Measurements from ENCODE around the gene SH3PXD2B. TPM values are rescaled to one million over a fixed set of nuclear protein-coding genes. Genes with fewer than 3 reads are reported as not detected.
A peak's percentile ranks its signal among the peaks of the same experiment; 100 is the strongest.

Gene SH3PXD2B
- total and polyA plus RNA-seq, 2 of the 4 experiments (the other 2 are of a cell fraction), result 8.2 to 14.4 TPM

- CTCF ChIA-PET, result interaction anchor here (1.0 kb wide), 1 partner anchor 16 kb away, joined by 3 read pairs; no protein-coding TSS in a partner anchor
- BruUV-seq (replicated peaks), result no TSS peak
- no CpG with 5 or more reads among the region's 13 CpGs for WGBS, 2 experiments (ENCODE audit: extremely low coverage in 2 of 2, insufficient read length in 1 of 2)
- Histone ChIP-seq H3K56ac (ENCODE audit: extremely low read depth, insufficient read depth, low read length) (no peak overlapping the region), H3K23ac (ENCODE audit: low read depth, low read length) (0 out of 2 replicates have a peak overlapping the region, but pooled peaks have one; percentile 24), H4K91ac (ENCODE audit: insufficient read depth, low read depth, low read length) (peak overlapping the region; percentile 11; the same call in 1 of the 2 replicates), H2BK120ac (ENCODE audit: low read depth, low read length) (no peak overlapping the region; the same call in 1 of the 2 replicates), H3K14ac (replicated peaks; ENCODE audit: low read depth, low read length) (0 out of 2 replicates have a peak overlapping the region, but pooled peaks have one; percentile 65), H2BK15ac (ENCODE audit: low read depth, low read length) (no peak overlapping the region), H3K9me1 (ENCODE audit: insufficient read depth, low read length) (peaks cover 7% of the 10 kb centered on the region; the same call in 1 of the 2 replicates), H2BK5ac (ENCODE audit: low read depth, low read length, poor library complexity, severe bottlenecking) (no peak overlapping the region), H3K9me3 (ENCODE audit: control insufficient read depth, insufficient read depth, low read length) (no peaks in the 10 kb centered on the region), H3K4me2 (ENCODE audit: low read depth, low read length) (no peak overlapping the region; the same call in 1 of the 2 replicates), H4K5ac (ENCODE audit: low read depth, low read length) (peak overlapping the region; percentile 75; the same call in 1 of the 2 replicates), H4K8ac (ENCODE audit: low read depth in 2 of 2, low read length in 2 of 2) (peak overlapping the region; percentile 58 to 61; a peak in 1 of 4 replicates), H3K4ac (ENCODE audit: low read depth, low read length) (peak overlapping the region; percentile 37; the same call in 1 of the 2 replicates), H3K4me1 (ENCODE audit: control insufficient read depth, insufficient read depth, low read length) (peaks cover 16% of the 10 kb centered on the region), H2BK20ac (ENCODE audit: low read depth, low read length) (no peak overlapping the region), H2AK9ac (replicated peaks; ENCODE audit: low read depth, low read length, poor library complexity) (peak overlapping the region; percentile 74), H2AFZ (replicated peaks; ENCODE audit: low read length, poor library complexity) (peak overlapping the region; percentile 1), H3K9ac (ENCODE audit: low read depth, low read length) (peak overlapping the region; percentile 21; the same call in 1 of the 2 replicates), H3K18ac (ENCODE audit: low read depth, low read length) (peak overlapping the region; percentile 66; the same call in 1 of the 2 replicates), H3K27ac (ENCODE audit: insufficient read depth, low read length) (peak overlapping the region; percentile 69; the same call in 1 of the 2 replicates), H4K20me1 (ENCODE audit: insufficient read depth, low read length) (peaks cover 8% of the 10 kb centered on the region; the same call in 1 of the 2 replicates), H3K79me1 (ENCODE audit: low read depth in 1 of 2, low read length in 2 of 2) (peaks cover 6 to 27% of the 10 kb centered on the region in 2 experiments; a peak in 3 of 4 replicates), H2AK5ac (ENCODE audit: low read depth, low read length) (no peak overlapping the region), H3K36me3 (ENCODE audit: control insufficient read depth, insufficient read depth, low read length) (peaks cover 27% of the 10 kb centered on the region), H3K4me3 (ENCODE audit: insufficient read depth, low read depth, low read length) (no peak overlapping the region), H3K27me3 (ENCODE audit: control insufficient read depth, insufficient read depth, low read length) (no peaks in the 10 kb centered on the region)
- dilution Hi-C loops (cut with HindIII; ENCODE audit: low sequenced_read_pairs, unreplicated experiment), result no loop called here
- intact Hi-C loops (cut with micrococcal nuclease), result no loop called here
- ATAC-seq (ENCODE audit: low read depth) (peak; percentile 24), DNase-seq (no peak)
- in situ Hi-C loops (cut with MboI; ENCODE audit: low sequenced_read_pairs), result no loop called here
- POLR2A ChIA-PET (ENCODE audit: unreplicated experiment), result interaction anchor here (0.6 kb wide), 1 partner anchor 14 kb away, joined by 3 read pairs; no protein-coding TSS in a partner anchor
- TF ChIP-seq MAFK (IDR thresholded peaks at IDR 0.05; ENCODE audit: low read depth, low read length), result no peak
- TF ChIP-seq RAD21 (IDR thresholded peaks at IDR 0.05; ENCODE audit: low read length), result no peak
- no peak for TF ChIP-seq CTCF (conservative IDR thresholded peaks at IDR 0.05; ENCODE audit: low read depth, low read length)
- TF ChIP-seq, protein P1, sequence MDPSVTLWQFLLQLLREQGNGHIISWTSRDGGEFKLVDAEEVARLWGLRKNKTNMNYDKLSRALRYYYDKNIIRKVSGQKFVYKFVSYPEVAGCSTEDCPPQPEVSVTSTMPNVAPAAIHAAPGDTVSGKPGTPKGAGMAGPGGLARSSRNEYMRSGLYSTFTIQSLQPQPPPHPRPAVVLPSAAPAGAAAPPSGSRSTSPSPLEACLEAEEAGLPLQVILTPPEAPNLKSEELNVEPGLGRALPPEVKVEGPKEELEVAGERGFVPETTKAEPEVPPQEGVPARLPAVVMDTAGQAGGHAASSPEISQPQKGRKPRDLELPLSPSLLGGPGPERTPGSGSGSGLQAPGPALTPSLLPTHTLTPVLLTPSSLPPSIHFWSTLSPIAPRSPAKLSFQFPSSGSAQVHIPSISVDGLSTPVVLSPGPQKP (IDR thresholded peaks at IDR 0.05; ENCODE audit: borderline replicate concordance, low read depth, low read length), result no peak
- no peak for TF ChIP-seq FOS (IDR thresholded peaks at IDR 0.05; ENCODE audit: low read depth, low read length)
- TF ChIP-seq BHLHE40 (IDR thresholded peaks at IDR 0.05; ENCODE audit: low read depth, low read length), result no peak
- no peak for TF ChIP-seq RFX5 (IDR thresholded peaks at IDR 0.05; ENCODE audit: low read depth, low read length)
- no peak for TF ChIP-seq SMC3 (IDR thresholded peaks at IDR 0.05; ENCODE audit: low read depth, low read length)
- no peak for TF ChIP-seq MAZ (IDR thresholded peaks at IDR 0.05; ENCODE audit: borderline replicate concordance, low read depth, low read length)
- TF ChIP-seq MXI1 (IDR thresholded peaks at IDR 0.05; ENCODE audit: borderline replicate concordance, low read depth, low read length), result no peak
- no peak for TF ChIP-seq CHD1 (IDR thresholded peaks at IDR 0.05; ENCODE audit: low read depth, low read length)
- no peak for TF ChIP-seq CEBPB (IDR thresholded peaks at IDR 0.05; ENCODE audit: low read depth, low read length)
- TF ChIP-seq, protein P2, sequence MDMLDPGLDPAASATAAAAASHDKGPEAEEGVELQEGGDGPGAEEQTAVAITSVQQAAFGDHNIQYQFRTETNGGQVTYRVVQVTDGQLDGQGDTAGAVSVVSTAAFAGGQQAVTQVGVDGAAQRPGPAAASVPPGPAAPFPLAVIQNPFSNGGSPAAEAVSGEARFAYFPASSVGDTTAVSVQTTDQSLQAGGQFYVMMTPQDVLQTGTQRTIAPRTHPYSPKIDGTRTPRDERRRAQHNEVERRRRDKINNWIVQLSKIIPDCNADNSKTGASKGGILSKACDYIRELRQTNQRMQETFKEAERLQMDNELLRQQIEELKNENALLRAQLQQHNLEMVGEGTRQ (IDR thresholded peaks at IDR 0.05; ENCODE audit: low read depth, low read length), result no peak
- no peak for TF ChIP-seq NFE2L2 (IDR thresholded peaks at IDR 0.05; ENCODE audit: low read depth, low read length)
Measured at GRCh38 chr5:172402531-172403188, 51.7 kb downstream of the SH3PXD2B start.

All from IMR-90 (cell line).